GM12878 (cell line): ENCODE data around the gene PCDH15. TPM values are rescaled to one million over a fixed set of nuclear protein-coding genes. Genes with fewer than 3 reads are reported as not detected.

Experiments
- ATAC-seq: fragments of 200-7000 bp; cut with Tn5 transposase; 3 replicates; pipeline ENCODE4 v1.9.1; 2020; ENCODE audit warnings: mild to moderate bottlenecking, moderate library complexity
- BruUV-seq: library from RNA; stranded (reverse); fragments of 400-500 nt; replicated peaks from 2 replicates; lab custom pipeline; 2021; lab: Mats Ljungman, UMichigan
- CTCF ChIA-PET: fragments of 300-600 bp; sonication (Branson Sonifier 250); formaldehyde crosslinking; extraction: SDS; loops from one replicate; lab custom pipeline; 2021; ENCODE audit warnings: inconsistent platforms; lab: Yijun Ruan, JAX
- POLR2A ChIA-PET: fragments of 350-600 bp; formaldehyde crosslinking; extraction: SDS; loops from one replicate; lab custom pipeline; 2021; ENCODE audit warnings: inconsistent platforms; lab: Charles Lee
- RAD21 ChIA-PET: fragments of 300-600 bp; sonication (Branson Sonifier 250); formaldehyde crosslinking; loops from one replicate; lab custom pipeline; 2023; ENCODE audit warnings: antibody characterized with exemption; ENCODE audit not compliant: unreplicated experiment; lab: Charles Lee
- SMC1A ChIA-PET: fragments of 300-600 bp; sonication (Branson Sonifier 250); formaldehyde crosslinking; loops from one replicate; lab custom pipeline; 2023; ENCODE audit not compliant: unreplicated experiment, uncharacterized antibody; lab: Charles Lee
- DNase-seq: peaks from one replicate; pipeline ENCODE4 v3.0.0-alpha.2; 2011; ENCODE audit warnings: low read depth, low spot score
- FAIRE-seq: peaks from 3 replicates; lab custom pipeline; 2011; peaks lifted over from hg19 to GRCh38; lab: Jason Lieb, UNC
- H2AFZ ChIP-seq: 2 replicates; pipeline ENCODE4 v1.6.0; 2011; ENCODE audit warnings: low read depth, low read length, control low read depth; ENCODE audit not compliant: control insufficient read depth
- H3K27ac ChIP-seq: 2 replicates; pipeline ENCODE4 v1.5.1; 2011; ENCODE audit warnings: control low read depth; ENCODE audit not compliant: control insufficient read depth, insufficient read depth
- H3K27me3 ChIP-seq, 2 experiments: replicated peaks in 1 of 2; 2 replicates each; pipeline versions ENCODE4 v1.6.0 to v1.6.1; 2011; ENCODE audit warnings: low read length in 1 of 2; ENCODE audit not compliant: control insufficient read depth in 2 of 2, insufficient read depth in 2 of 2
- H3K36me3 ChIP-seq, 2 experiments: 2 replicates each; pipeline ENCODE4 v1.5.1; 2011; ENCODE audit warnings: low read length in 1 of 2; ENCODE audit not compliant: control insufficient read depth in 2 of 2, insufficient read depth in 2 of 2
- H3K4me1 ChIP-seq: 2 replicates; pipeline ENCODE4 v1.6.1; 2011; ENCODE audit warnings: mild to moderate bottlenecking, low read length, moderate library complexity, mixed read lengths; ENCODE audit not compliant: control insufficient read depth, insufficient read depth
- H3K4me2 ChIP-seq: 2 replicates; pipeline ENCODE4 v1.6.0; 2011; ENCODE audit warnings: control low read depth; ENCODE audit not compliant: control insufficient read depth, insufficient read depth
- H3K4me3 ChIP-seq: fragments of 200-600 bp; sonication (generic); 2 replicates; pipeline ENCODE4 v1.5.1; 2016
- H3K79me2 ChIP-seq: 2 replicates; pipeline ENCODE4 v1.6.0; 2011; ENCODE audit warnings: low read length; ENCODE audit not compliant: control insufficient read depth, insufficient read depth
- H3K9ac ChIP-seq: 2 replicates; pipeline ENCODE4 v1.8.0; 2011; ENCODE audit warnings: low read length, control low read depth, mixed read lengths; ENCODE audit not compliant: control insufficient read depth, insufficient read depth
- H3K9me3 ChIP-seq: replicated peaks from 3 replicates; pipeline ENCODE4 v1.5.1; 2011; ENCODE audit warnings: mild to moderate bottlenecking, low read length; ENCODE audit not compliant: control insufficient read depth, insufficient read depth
- H4K20me1 ChIP-seq: 2 replicates; pipeline ENCODE4 v1.6.0; 2011; ENCODE audit not compliant: control insufficient read depth, insufficient read depth
- JUNB ChIP-seq: IDR thresholded peaks from 2 replicates; pipeline ENCODE4 v1.6.1; 2016; ENCODE audit warnings: antibody characterized with exemption, mild to moderate bottlenecking
- MTA2 ChIP-seq: fragments of 450-650 bp; IDR thresholded peaks from 2 replicates; pipeline ENCODE4 v1.6.1; 2016; ENCODE audit warnings: low read depth, mild to moderate bottlenecking, moderate library complexity
- NBN ChIP-seq: fragments of 450-650 bp; IDR thresholded peaks from 2 replicates; pipeline ENCODE4 v1.6.1; 2016
- NR2C2 ChIP-seq: IDR thresholded peaks from 2 replicates; pipeline ENCODE4 v1.6.1; 2011; ENCODE audit warnings: borderline replicate concordance, low read depth; ENCODE audit not compliant: control insufficient read depth, insufficient read length
- NR2F1 ChIP-seq: fragments of 450-650 bp; conservative IDR thresholded peaks from 2 replicates; pipeline ENCODE4 v1.6.1; 2017; ENCODE audit warnings: mild to moderate bottlenecking
- POLR2AphosphoS2 ChIP-seq: IDR thresholded peaks from 2 replicates; pipeline ENCODE4 v1.6.1; 2011; ENCODE audit warnings: low read depth, mild to moderate bottlenecking, low read length, improper control_type of control experiment, moderate library complexity
- SIX5 ChIP-seq: IDR thresholded peaks from 2 replicates; pipeline ENCODE4 v1.6.1; 2011; ENCODE audit warnings: mild to moderate bottlenecking, low read depth, low read length, moderate library complexity; ENCODE audit not compliant: severe bottlenecking
- SMAD1 ChIP-seq: fragments of 450-650 bp; IDR thresholded peaks from 2 replicates; pipeline ENCODE4 v1.6.1; 2018; ENCODE audit warnings: mild to moderate bottlenecking, low read depth; ENCODE audit not compliant: partially characterized antibody
- SPI1 ChIP-seq: IDR thresholded peaks from 2 replicates; pipeline ENCODE4 v1.6.1; 2011; ENCODE audit warnings: low read depth, mild to moderate bottlenecking, low read length, moderate library complexity, borderline replicate concordance; ENCODE audit not compliant: insufficient read depth
- STAT1 ChIP-seq: fragments of 450-650 bp; conservative IDR thresholded peaks from 2 replicates; pipeline ENCODE4 v1.6.1; 2014; ENCODE audit warnings: antibody characterized with exemption, mild to moderate bottlenecking
- SUPT20H ChIP-seq: IDR thresholded peaks from 2 replicates; pipeline ENCODE4 v1.6.1; 2011; ENCODE audit warnings: low read depth, mild to moderate bottlenecking, low read length, moderate library complexity, borderline replicate concordance; ENCODE audit not compliant: control insufficient read depth
- SUZ12 ChIP-seq: fragments of 200-600 bp; sonication (generic); IDR thresholded peaks from one replicate; pipeline ENCODE4 v1.6.1; 2018; ENCODE audit warnings: antibody characterized with exemption, mild to moderate bottlenecking; ENCODE audit not compliant: unreplicated experiment
- WGBS: methylation state at CpG from one replicate; pipeline ENCODE4 v1.1.6; 2016; ENCODE audit warnings: low lambda C conversion rate; ENCODE audit not compliant: insufficient replicate concordance, insufficient coverage; ENCODE audit errors: missing lambda C conversion rate; 5-methylcytosine and 5-hydroxymethylcytosine counted together
- in situ Hi-C: fragments of 300-500 bp; cut with MboI; formaldehyde crosslinking; loops from 9 replicates; pipeline ENCODE4 v1.14.3; 2018; ENCODE audit warnings: mixed read lengths
- intact Hi-C: fragments of 100-400 bp; cut with micrococcal nuclease; formaldehyde crosslinking; loops from one replicate; pipeline ENCODE4 v1.14.2; 2022; ENCODE audit not compliant: unreplicated experiment
- polyA plus RNA-seq, 11 experiments: library from polyadenylated mRNA; depleted of rRNA in 4 of 11; unstranded in 6 of 11; stranded (reverse) in 5 of 11; fragments of >200 nt; fragmentation: Nextera tagmentation in 4 of 11; fragmentation: Illumina TruSeq in 1 of 11; extraction: Ambion mirVana in 4 of 11; extraction: Trizol in 1 of 11; gene quantifications; 1 replicate in 1 of 11; 2 replicates in 10 of 11; pipeline versions ENCODE4 v1.2.1 to v1.2.3, GENCODE V29; 2011 to 2016; ENCODE audit warnings: inconsistent platforms in 2 of 11, missing spikeins in 2 of 11, low read depth in 1 of 11
- total RNA-seq, 4 experiments: library from RNA; depleted of rRNA in 3 of 4; stranded (reverse); fragments of >200 nt in 3 of 4; fragmentation: Illumina TruSeq in 1 of 4; extraction: Trizol in 1 of 4; gene quantifications; 2 replicates each; pipeline versions ENCODE4 v1.2.1 to v1.2.3, GENCODE V29; 2013 to 2021
- TF ChIP-seq, protein P1 (sequence below): IDR thresholded peaks from 2 replicates; pipeline ENCODE4 v1.6.1; 2012; ENCODE audit warnings: low read depth, low read length, improper control_type of control experiment
- TF ChIP-seq, protein P2 (sequence below): fragments of 450-650 bp; IDR thresholded peaks from 2 replicates; pipeline ENCODE4 v1.6.1; 2017; ENCODE audit warnings: mild to moderate bottlenecking, moderate library complexity
- TF ChIP-seq, protein P3 (sequence below): fragments of 150-350 bp; IDR thresholded peaks from 2 replicates; pipeline ENCODE4 v1.6.1; 2014; ENCODE audit warnings: mild to moderate bottlenecking, low read depth, low read length
- TF ChIP-seq, protein P4 (sequence below): fragments of 150-350 bp; IDR thresholded peaks from 2 replicates; pipeline ENCODE4 v1.6.1; 2016; ENCODE audit warnings: low read depth, low read length

The PCDH15 gene
- total and polyA plus RNA-seq, 10 of the 15 experiments (the other 5 are each of a cell fraction or from before 2014, with no cell fraction given) = 0.03 to 0.52 (median 0.07) TPM; not detected in 6

DNA sequence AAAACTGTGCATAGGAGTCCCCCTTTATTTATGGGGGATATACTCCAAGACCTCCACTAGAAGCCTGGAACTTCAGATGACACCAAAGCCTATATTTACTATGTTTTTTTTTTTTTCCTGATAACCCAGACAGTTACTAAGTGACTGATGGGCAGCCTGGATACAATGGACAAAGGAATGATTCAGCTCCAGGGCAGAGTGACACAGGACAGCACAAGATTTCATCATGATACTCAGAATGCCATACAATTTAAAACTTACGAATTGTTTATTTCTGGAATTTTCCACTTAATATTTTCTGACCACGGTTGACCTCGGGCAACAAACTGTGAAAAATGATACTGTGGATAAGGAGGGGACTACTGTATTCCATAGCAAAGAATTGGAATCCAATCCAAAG, 843.6 kb downstream of the PCDH15 start:
- Histone ChIP-seq H4K20me1 (no peaks in the 10 kb centered on the region), H3K27ac (no peak overlapping the region), H2AFZ (no peak overlapping the region), H3K27me3 (no peaks in the 10 kb centered on the region), H3K79me2 (no peaks in the 10 kb centered on the region), H3K4me1 (no peaks in the 10 kb centered on the region), H3K4me2 (no peak overlapping the region), H3K4me3 (no peak overlapping the region), H3K9ac (no peak overlapping the region), H3K36me3 (no peaks in the 10 kb centered on the region), H3K9me3 (no peaks in the 10 kb centered on the region)
- intact Hi-C loops = no loop called here
- BruUV-seq = no TSS peak
- ChIA-PET RAD21 (no interaction called here), SMC1A (no interaction called here), POLR2A (no interaction called here), CTCF (no interaction called here)
- DNase-seq = no peak
- ATAC-seq = no peak
- in situ Hi-C loops = no loop called here
- WGBS = 13% methylated on average over 3 of the region's 3 CpGs
- FAIRE-seq = no peak
- TF ChIP-seq, protein P1, sequence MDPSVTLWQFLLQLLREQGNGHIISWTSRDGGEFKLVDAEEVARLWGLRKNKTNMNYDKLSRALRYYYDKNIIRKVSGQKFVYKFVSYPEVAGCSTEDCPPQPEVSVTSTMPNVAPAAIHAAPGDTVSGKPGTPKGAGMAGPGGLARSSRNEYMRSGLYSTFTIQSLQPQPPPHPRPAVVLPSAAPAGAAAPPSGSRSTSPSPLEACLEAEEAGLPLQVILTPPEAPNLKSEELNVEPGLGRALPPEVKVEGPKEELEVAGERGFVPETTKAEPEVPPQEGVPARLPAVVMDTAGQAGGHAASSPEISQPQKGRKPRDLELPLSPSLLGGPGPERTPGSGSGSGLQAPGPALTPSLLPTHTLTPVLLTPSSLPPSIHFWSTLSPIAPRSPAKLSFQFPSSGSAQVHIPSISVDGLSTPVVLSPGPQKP = no peak
- TF ChIP-seq SUZ12 (no peak), SIX5 (no peak), NR2F1 (no peak), SPI1 (no peak), MTA2 (no peak), NBN (no peak), STAT1 (no peak), SMAD1 (no peak), SUPT20H (no peak), NR2C2 (no peak), POLR2AphosphoS2 (no peak), JUNB (no peak)
- TF ChIP-seq, protein P2, sequence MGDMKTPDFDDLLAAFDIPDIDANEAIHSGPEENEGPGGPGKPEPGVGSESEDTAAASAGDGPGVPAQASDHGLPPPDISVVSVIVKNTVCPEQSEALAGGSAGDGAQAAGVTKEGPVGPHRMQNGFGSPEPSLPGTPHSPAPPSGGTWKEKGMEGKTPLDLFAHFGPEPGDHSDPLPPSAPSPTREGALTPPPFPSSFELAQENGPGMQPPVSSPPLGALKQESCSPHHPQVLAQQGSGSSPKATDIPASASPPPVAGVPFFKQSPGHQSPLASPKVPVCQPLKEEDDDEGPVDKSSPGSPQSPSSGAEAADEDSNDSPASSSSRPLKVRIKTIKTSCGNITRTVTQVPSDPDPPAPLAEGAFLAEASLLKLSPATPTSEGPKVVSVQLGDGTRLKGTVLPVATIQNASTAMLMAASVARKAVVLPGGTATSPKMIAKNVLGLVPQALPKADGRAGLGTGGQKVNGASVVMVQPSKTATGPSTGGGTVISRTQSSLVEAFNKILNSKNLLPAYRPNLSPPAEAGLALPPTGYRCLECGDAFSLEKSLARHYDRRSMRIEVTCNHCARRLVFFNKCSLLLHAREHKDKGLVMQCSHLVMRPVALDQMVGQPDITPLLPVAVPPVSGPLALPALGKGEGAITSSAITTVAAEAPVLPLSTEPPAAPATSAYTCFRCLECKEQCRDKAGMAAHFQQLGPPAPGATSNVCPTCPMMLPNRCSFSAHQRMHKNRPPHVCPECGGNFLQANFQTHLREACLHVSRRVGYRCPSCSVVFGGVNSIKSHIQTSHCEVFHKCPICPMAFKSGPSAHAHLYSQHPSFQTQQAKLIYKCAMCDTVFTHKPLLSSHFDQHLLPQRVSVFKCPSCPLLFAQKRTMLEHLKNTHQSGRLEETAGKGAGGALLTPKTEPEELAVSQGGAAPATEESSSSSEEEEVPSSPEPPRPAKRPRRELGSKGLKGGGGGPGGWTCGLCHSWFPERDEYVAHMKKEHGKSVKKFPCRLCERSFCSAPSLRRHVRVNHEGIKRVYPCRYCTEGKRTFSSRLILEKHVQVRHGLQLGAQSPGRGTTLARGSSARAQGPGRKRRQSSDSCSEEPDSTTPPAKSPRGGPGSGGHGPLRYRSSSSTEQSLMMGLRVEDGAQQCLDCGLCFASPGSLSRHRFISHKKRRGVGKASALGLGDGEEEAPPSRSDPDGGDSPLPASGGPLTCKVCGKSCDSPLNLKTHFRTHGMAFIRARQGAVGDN = no peak
- TF ChIP-seq, protein P3, sequence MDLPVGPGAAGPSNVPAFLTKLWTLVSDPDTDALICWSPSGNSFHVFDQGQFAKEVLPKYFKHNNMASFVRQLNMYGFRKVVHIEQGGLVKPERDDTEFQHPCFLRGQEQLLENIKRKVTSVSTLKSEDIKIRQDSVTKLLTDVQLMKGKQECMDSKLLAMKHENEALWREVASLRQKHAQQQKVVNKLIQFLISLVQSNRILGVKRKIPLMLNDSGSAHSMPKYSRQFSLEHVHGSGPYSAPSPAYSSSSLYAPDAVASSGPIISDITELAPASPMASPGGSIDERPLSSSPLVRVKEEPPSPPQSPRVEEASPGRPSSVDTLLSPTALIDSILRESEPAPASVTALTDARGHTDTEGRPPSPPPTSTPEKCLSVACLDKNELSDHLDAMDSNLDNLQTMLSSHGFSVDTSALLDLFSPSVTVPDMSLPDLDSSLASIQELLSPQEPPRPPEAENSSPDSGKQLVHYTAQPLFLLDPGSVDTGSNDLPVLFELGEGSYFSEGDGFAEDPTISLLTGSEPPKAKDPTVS = no peak
- TF ChIP-seq, protein P4, sequence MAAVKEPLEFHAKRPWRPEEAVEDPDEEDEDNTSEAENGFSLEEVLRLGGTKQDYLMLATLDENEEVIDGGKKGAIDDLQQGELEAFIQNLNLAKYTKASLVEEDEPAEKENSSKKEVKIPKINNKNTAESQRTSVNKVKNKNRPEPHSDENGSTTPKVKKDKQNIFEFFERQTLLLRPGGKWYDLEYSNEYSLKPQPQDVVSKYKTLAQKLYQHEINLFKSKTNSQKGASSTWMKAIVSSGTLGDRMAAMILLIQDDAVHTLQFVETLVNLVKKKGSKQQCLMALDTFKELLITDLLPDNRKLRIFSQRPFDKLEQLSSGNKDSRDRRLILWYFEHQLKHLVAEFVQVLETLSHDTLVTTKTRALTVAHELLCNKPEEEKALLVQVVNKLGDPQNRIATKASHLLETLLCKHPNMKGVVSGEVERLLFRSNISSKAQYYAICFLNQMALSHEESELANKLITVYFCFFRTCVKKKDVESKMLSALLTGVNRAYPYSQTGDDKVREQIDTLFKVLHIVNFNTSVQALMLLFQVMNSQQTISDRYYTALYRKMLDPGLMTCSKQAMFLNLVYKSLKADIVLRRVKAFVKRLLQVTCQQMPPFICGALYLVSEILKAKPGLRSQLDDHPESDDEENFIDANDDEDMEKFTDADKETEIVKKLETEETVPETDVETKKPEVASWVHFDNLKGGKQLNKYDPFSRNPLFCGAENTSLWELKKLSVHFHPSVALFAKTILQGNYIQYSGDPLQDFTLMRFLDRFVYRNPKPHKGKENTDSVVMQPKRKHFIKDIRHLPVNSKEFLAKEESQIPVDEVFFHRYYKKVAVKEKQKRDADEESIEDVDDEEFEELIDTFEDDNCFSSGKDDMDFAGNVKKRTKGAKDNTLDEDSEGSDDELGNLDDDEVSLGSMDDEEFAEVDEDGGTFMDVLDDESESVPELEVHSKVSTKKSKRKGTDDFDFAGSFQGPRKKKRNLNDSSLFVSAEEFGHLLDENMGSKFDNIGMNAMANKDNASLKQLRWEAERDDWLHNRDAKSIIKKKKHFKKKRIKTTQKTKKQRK = no peak
